NT2/D1 (cell line): ENCODE measurements around the gene BCL11B.

Source experiments
- DNase-seq: peaks from one replicate; pipeline ENCODE4 v3.0.0-alpha.2; 2011; ENCODE audit warnings: low read depth, low spot score
- H3K27me3 ChIP-seq: 2 replicates; pipeline ENCODE4 v1.6.0; 2011; ENCODE audit warnings: mild to moderate bottlenecking; ENCODE audit not compliant: insufficient read length, insufficient read depth
- H3K36me3 ChIP-seq: 2 replicates; pipeline ENCODE4 v1.6.1; 2011; ENCODE audit warnings: mild to moderate bottlenecking, low read length, mixed read lengths; ENCODE audit not compliant: insufficient read depth, insufficient read length
- H3K4me1 ChIP-seq: 2 replicates; pipeline ENCODE4 v1.5.1; 2011; ENCODE audit not compliant: insufficient read depth, insufficient read length
- H3K4me3 ChIP-seq: 2 replicates; pipeline ENCODE4 v1.5.1; 2011; ENCODE audit warnings: low read depth; ENCODE audit not compliant: insufficient read length
- H3K9ac ChIP-seq: 2 replicates; pipeline ENCODE4 v1.6.0; 2011; ENCODE audit warnings: low read depth; ENCODE audit not compliant: insufficient read length
- H3K9me3 ChIP-seq: 2 replicates; pipeline ENCODE4 v1.5.1; 2011; ENCODE audit warnings: mild to moderate bottlenecking, low read length; ENCODE audit not compliant: insufficient read depth
- SUZ12 ChIP-seq: IDR thresholded peaks from 2 replicates; pipeline ENCODE4 v1.6.1; 2011; ENCODE audit not compliant: insufficient read length, insufficient read depth; ENCODE audit errors: extremely low read depth
- YY1 ChIP-seq: IDR thresholded peaks from 2 replicates; pipeline ENCODE4 v1.6.1; 2011; ENCODE audit not compliant: insufficient read length, insufficient read depth
- ZNF274 ChIP-seq: IDR thresholded peaks from 2 replicates; pipeline ENCODE4 v1.6.1; 2011; ENCODE audit warnings: mild to moderate bottlenecking, low read depth, low read length

BCL11B gene

GRCh38 chr14:99215277-99215676 lies 56.7 kb downstream of the BCL11B start:
- no peaks in the 10 kb centered on the region for H3K36me3 ChIP-seq
- DNase-seq: no peak
- no peak overlapping the region for H3K4me3 ChIP-seq
- TF ChIP-seq SUZ12: no peak
- no peak for TF ChIP-seq YY1
- TF ChIP-seq ZNF274: no peak
- no peaks in the 10 kb centered on the region for H3K27me3 ChIP-seq
- no peaks in the 10 kb centered on the region for H3K9me3 ChIP-seq
- H3K9ac ChIP-seq: no peak overlapping the region
- H3K4me1 ChIP-seq: peaks cover 3% of the 10 kb centered on the region

- no peaks in the 10 kb centered on the region for H3K27me3 ChIP-seq
- H3K4me1 ChIP-seq: peaks cover 3% of the 10 kb centered on the region
- no peak overlapping the region for H3K9ac ChIP-seq
- no peaks in the 10 kb centered on the region for H3K9me3 ChIP-seq
- TF ChIP-seq YY1 (no peak), SUZ12 (no peak), ZNF274 (no peak)
- H3K4me3 ChIP-seq: no peak overlapping the region
- no peaks in the 10 kb centered on the region for H3K36me3 ChIP-seq
- no peak for DNase-seq
Measured at GRCh38 chr14:99214701-99215100, 57.3 kb downstream of the BCL11B start.

GRCh38 chr14:99213527-99213971 lies 58.4 kb downstream of the BCL11B start:
- TF ChIP-seq ZNF274 (no peak), YY1 (no peak), SUZ12 (no peak)
- H3K27me3 ChIP-seq: no peaks in the 10 kb centered on the region
- no peaks in the 10 kb centered on the region for H3K36me3 ChIP-seq
- no peak overlapping the region for H3K4me3 ChIP-seq
- no peaks in the 10 kb centered on the region for H3K9me3 ChIP-seq
- DNase-seq: no peak
- H3K4me1 ChIP-seq: peaks cover 3% of the 10 kb centered on the region
- no peak overlapping the region for H3K9ac ChIP-seq

GRCh38 chr14:99213101-99213500 lies 58.9 kb downstream of the BCL11B start:
- Histone ChIP-seq H3K9ac (no peak overlapping the region), H3K4me3 (no peak overlapping the region), H3K4me1 (peaks cover 3% of the 10 kb centered on the region), H3K36me3 (no peaks in the 10 kb centered on the region), H3K9me3 (no peaks in the 10 kb centered on the region), H3K27me3 (no peaks in the 10 kb centered on the region)
- no peak for TF ChIP-seq ZNF274
- no peak for TF ChIP-seq YY1
- TF ChIP-seq SUZ12: no peak
- no peak for DNase-seq

- H3K9ac ChIP-seq: no peak overlapping the region
- no peak for DNase-seq
- H3K9me3 ChIP-seq: no peaks in the 10 kb centered on the region
- no peak overlapping the region for H3K4me3 ChIP-seq
- no peaks in the 10 kb centered on the region for H3K27me3 ChIP-seq
- no peaks in the 10 kb centered on the region for H3K36me3 ChIP-seq
- H3K4me1 ChIP-seq: peaks cover 3% of the 10 kb centered on the region
- no peak for TF ChIP-seq SUZ12
- TF ChIP-seq YY1: no peak
- no peak for TF ChIP-seq ZNF274
Measured at GRCh38 chr14:99212646-99213045, 59.4 kb downstream of the BCL11B start.

- Histone ChIP-seq H3K9me3 (no peaks in the 10 kb centered on the region), H3K9ac (no peak overlapping the region), H3K36me3 (no peaks in the 10 kb centered on the region), H3K4me3 (no peak overlapping the region), H3K4me1 (no peaks in the 10 kb centered on the region), H3K27me3 (no peaks in the 10 kb centered on the region)
- no peak for DNase-seq
- TF ChIP-seq SUZ12 (no peak), ZNF274 (no peak), YY1 (no peak)
Measured at GRCh38 chr14:99212199-99212598, 59.8 kb downstream of the BCL11B start.

DNA sequence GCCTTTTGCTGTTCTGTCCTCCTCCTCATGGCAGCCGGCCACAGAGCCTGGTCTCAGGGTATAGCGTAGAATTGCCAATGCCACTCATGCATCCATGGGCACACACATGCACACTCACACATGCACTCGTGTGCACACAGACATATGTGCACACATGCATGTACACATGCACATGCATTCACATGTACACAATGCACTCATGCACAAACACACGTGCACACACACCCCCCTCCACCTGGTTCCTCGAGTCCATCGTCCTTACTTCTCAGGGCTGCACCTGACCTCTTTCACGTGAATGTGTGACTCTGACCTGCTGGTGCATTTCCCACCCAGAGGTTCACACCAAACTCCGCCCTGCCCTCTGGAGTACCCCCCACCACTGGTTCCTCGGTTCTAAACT lies 60.6 kb downstream of the BCL11B start:
- H3K4me1 ChIP-seq: no peaks in the 10 kb centered on the region
- DNase-seq: no peak
- TF ChIP-seq ZNF274 (no peak), YY1 (no peak), SUZ12 (no peak)
- H3K4me3 ChIP-seq: no peak overlapping the region
- no peaks in the 10 kb centered on the region for H3K27me3 ChIP-seq
- H3K36me3 ChIP-seq: no peaks in the 10 kb centered on the region
- H3K9me3 ChIP-seq: no peaks in the 10 kb centered on the region
- H3K9ac ChIP-seq: no peak overlapping the region
